ENCODE data around the gene SHQ1. TPM values are rescaled to one million over a fixed set of nuclear protein-coding genes. Genes with fewer than 3 reads are reported as not detected.

Gene SHQ1
- polyA plus RNA-seq, 3 donors, result 24.3 to 26.9 (median 25.3) TPM

GRCh38 chr3:72855001-72855400 is 6.8 kb upstream of the SHQ1 start:
- DNase-seq (ENCODE audit: low read depth in 3 of 3, low spot score in 2 of 3), result no peak

- no peak for DNase-seq (ENCODE audit: low read depth in 3 of 3, low spot score in 2 of 3)
Observed at GRCh38 chr3:72848703-72849081, 447 bp upstream of the SHQ1 start.

- DNase-seq (ENCODE audit: low read depth in 3 of 3, low spot score in 2 of 3), result no peak
Observed at GRCh38 chr3:72847282-72847681, 963 bp downstream of the SHQ1 start.

GRCh38 chr3:72846166-72846565 is 2.1 kb downstream of the SHQ1 start:
- DNase-seq (ENCODE audit: low read depth in 3 of 3, low spot score in 2 of 3), result no peak

GRCh38 chr3:72844436-72844993 is 3.7 kb downstream of the SHQ1 start:
- DNase-seq (ENCODE audit: low read depth in 3 of 3, low spot score in 2 of 3), result no peak

GRCh38 chr3:72839057-72839456 is 9.2 kb downstream of the SHQ1 start:
- DNase-seq (ENCODE audit: low read depth in 3 of 3, low spot score in 2 of 3), result no peak

- no peak for DNase-seq (ENCODE audit: low read depth in 3 of 3, low spot score in 2 of 3)
Observed at GRCh38 chr3:72836923-72837322, 11.3 kb downstream of the SHQ1 start.

GRCh38 chr3:72836416-72836815 is 11.8 kb downstream of the SHQ1 start:
- no peak for DNase-seq (ENCODE audit: low read depth in 3 of 3, low spot score in 2 of 3)

- DNase-seq (ENCODE audit: low read depth in 3 of 3, low spot score in 2 of 3), result no peak
Observed at GRCh38 chr3:72830452-72831223, 17.6 kb downstream of the SHQ1 start.

GRCh38 chr3:72829701-72830100 is 18.5 kb downstream of the SHQ1 start:
- DNase-seq (ENCODE audit: low read depth in 3 of 3, low spot score in 2 of 3), result no peak

GRCh38 chr3:72821161-72821781 is 27.0 kb downstream of the SHQ1 start:
- DNase-seq (ENCODE audit: low read depth in 3 of 3, low spot score in 2 of 3), result no peak

GRCh38 chr3:72820415-72820814 is 27.8 kb downstream of the SHQ1 start:
- peak in 2 of 3 donors; percentile 45 to 56 for DNase-seq (ENCODE audit: low read depth in 3 of 3, low spot score in 2 of 3)

GRCh38 chr3:72818905-72819304 is 29.3 kb downstream of the SHQ1 start:
- no peak for DNase-seq (ENCODE audit: low read depth in 3 of 3, low spot score in 2 of 3)

- DNase-seq (ENCODE audit: low read depth in 3 of 3, low spot score in 2 of 3), result no peak
Observed at GRCh38 chr3:72818092-72818773, 30.0 kb downstream of the SHQ1 start.

GRCh38 chr3:72816862-72817355 is 31.3 kb downstream of the SHQ1 start:
- no peak for DNase-seq (ENCODE audit: low read depth in 3 of 3, low spot score in 2 of 3)

GRCh38 chr3:72814308-72814707 is 33.9 kb downstream of the SHQ1 start:
- no peak for DNase-seq (ENCODE audit: low read depth in 3 of 3, low spot score in 2 of 3)

GRCh38 chr3:72812201-72812600 is 36.0 kb downstream of the SHQ1 start:
- DNase-seq (ENCODE audit: low read depth in 3 of 3, low spot score in 2 of 3), result no peak

GRCh38 chr3:72811571-72811970 is 36.7 kb downstream of the SHQ1 start:
- DNase-seq (ENCODE audit: low read depth in 3 of 3, low spot score in 2 of 3), result no peak

- DNase-seq (ENCODE audit: low read depth in 3 of 3, low spot score in 2 of 3), result no peak
Observed at GRCh38 chr3:72810659-72811434, 37.4 kb downstream of the SHQ1 start.

- no peak for DNase-seq (ENCODE audit: low read depth in 3 of 3, low spot score in 2 of 3)
Observed at GRCh38 chr3:72810063-72810462, 38.2 kb downstream of the SHQ1 start.

- no peak for DNase-seq (ENCODE audit: low read depth in 3 of 3, low spot score in 2 of 3)
Observed at GRCh38 chr3:72804361-72804760, 43.9 kb downstream of the SHQ1 start.
